Left ventricle myocardium superior (tissue), 1 donor: ENCODE results near the gene ASB11. TPM values are rescaled to one million over a fixed set of nuclear protein-coding genes. Genes with fewer than 3 reads are reported as not detected.
"Not testable (repeated sequence)": the region's sequence is repeated elsewhere in the genome, so short reads cannot be mapped to it uniquely, and the experiment has no call there.

Experiments
- ATAC-seq: fragments of 200-7000 bp; cut with Tn5 transposase; one replicate; pipeline ENCODE4 v1.9.1; 2020; ENCODE audit warnings: mild to moderate bottlenecking, moderate library complexity
- DNase-seq: peaks from one replicate; pipeline ENCODE4 v3.0.0-alpha.2; 2020
- intact Hi-C: fragments of 100-400 bp; cut with micrococcal nuclease; formaldehyde crosslinking; loops from one replicate; pipeline ENCODE4 v1.11.0; 2022
- total RNA-seq: library from RNA; stranded (reverse); fragmentation: NEBNext Ultra II Directional; extraction: Animal tissue kit (Norgen Biotek cat#: 25700); gene quantifications from one replicate; pipeline ENCODE4 v1.2.1, GENCODE V29; 2021
- donor health status: DM: no; HTN: yes; CAD: no; lungs with severe emphysema.

Gene ASB11
- total RNA-seq, 1 donor from 2014 or later = 98.2 TPM

DNA sequence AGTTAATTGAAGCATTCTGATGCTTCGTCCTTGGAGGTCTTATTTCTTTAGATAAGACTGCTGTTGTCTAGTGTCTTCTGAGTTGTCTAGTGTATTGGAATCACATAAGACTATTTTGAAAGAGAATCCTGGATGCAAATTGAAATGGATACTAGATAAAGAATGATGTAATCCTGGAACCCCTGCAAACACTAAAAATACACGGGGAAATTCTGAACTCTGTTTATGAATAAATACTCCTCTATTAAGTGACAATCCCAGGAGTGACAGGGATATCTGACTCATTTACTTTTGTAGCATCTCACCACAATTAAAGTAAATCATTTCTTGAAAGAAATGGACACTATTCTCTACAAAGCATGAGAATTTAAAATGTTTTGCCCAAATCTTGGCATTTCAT, 968 bp downstream of the ASB11 start:
- DNase-seq (no peak), ATAC-seq (peak; percentile 32)
- intact Hi-C loops = no loop called here

DNA sequence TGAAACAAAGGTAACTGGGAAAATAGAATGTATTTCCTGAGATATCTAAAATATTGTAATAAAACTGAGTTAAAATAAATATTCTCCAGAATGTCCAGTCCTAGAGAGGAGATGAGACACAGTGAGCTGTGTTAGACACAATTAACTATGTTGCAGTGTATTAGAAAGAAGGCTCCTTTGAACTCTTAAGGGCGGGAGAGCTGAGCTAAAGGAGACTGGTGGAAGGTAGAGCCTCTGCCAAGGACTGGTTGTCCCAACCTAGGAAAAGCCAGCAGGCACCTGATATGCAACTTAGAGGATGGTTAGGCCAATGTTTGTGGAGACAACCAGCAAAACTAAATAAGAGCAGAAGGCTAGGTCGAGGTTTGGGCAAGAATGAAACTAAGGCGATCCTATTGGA, 4.3 kb downstream of the ASB11 start:
- DNase-seq (no peak), ATAC-seq (peak; percentile 79)
- intact Hi-C loops = no loop called here

DNA sequence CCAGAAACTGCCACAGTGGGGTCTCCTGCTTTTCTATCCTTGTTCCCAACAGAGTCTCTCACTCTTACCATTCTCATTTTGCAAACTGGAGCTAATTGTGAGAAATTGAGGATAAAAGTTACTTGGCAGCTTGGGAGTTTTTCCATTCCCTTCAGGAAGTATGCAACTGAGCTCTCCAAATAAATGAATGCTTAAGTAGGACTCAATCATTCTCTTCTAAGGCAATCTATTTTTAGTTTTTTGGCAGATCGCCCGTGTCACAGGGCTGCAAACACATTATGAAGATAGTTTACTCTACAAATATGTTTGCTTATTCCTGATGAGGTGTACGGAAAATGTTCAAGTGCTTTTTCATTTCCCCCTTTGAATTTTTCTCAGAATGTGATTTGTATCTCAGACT, 5.3 kb downstream of the ASB11 start:
- ATAC-seq (peak; percentile 66), DNase-seq (no peak)
- intact Hi-C loops = no loop called here

DNA sequence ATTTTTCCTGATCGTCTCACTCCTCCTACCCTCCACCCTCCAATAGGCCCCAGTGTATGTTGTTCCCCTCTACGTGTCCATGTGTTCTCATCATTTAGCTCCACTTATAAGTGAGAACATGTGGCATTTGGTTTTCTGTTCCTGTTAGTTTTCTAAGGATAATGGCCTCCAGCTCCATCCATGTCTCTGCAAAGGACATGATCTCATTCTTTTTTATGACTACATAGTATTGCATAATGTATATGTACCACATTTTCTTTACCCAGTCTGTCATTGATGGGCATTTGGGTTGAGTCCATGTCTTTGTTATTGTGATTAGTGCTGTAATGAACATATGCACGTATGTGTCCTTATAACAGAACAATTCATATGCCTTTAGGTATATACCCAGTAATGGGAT, 9.5 kb downstream of the ASB11 start:
- DNase-seq, intact Hi-C loops, ATAC-seq: not testable (repeated sequence)

DNA sequence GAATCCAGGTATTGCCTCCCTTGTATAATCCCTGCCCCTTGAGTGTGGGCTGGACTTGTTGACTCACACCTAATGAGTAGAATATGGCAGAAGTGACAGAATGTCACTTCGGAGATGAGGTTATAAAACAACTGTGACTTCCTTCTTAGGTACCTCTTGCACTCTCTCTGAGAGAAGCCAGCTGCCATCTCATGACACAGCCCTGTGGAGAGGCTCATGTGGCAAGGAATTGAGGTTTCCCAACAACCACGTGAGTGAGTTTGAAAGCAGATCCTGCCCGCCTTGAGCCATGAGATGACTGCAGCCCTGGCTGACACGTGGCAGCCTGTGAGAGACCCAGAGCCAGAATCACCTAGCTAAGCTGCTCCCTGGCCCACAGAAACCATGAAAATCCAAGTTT, 13.5 kb downstream of the ASB11 start:
- DNase-seq (peak; percentile 43), ATAC-seq (peak; percentile 70)
- intact Hi-C loops = no loop called here

DNA sequence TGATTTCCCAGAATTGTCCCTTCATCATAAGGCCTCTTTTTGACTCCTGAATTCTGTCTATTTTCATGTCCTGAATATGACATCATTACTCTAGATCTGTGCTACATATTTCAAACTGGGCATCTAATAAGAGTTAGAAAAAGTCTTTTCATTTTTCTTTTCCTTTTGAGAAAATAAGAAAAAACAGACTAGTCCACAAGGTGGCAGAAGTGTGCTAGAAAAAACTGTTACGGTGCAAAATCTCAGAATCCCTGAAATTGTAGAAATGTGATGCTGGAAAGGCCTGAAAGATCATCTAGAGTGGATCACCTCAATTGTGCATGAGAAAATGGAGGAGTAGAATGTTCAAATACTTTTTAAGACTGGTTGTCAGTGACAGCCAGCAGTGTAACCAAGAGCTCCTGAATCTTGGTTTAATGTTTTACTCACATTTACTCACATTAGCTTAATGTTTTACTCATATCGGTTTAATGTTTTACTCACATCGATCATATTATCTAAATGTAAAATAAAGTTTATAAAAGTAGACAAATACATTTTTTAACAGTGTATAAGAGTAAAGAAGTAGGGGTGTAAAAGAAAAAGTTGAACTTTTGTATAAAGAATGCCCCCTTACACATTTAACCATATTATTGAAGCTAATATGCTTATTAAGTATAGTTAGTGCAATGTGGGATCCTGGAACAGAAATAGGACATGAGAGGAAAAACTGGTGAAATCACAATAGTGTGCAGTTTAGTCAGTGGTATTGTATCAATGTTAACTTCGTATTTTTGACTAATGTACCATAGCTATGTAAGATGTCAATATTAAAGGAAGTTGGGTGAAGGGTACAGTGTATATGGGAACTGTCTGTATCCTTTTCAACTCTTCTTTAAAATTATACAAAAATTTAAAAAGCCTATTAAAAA, 15.2 kb downstream of the ASB11 start:
- intact Hi-C loops = no loop called here
- no peak for DNase-seq
- ATAC-seq = no peak

DNA sequence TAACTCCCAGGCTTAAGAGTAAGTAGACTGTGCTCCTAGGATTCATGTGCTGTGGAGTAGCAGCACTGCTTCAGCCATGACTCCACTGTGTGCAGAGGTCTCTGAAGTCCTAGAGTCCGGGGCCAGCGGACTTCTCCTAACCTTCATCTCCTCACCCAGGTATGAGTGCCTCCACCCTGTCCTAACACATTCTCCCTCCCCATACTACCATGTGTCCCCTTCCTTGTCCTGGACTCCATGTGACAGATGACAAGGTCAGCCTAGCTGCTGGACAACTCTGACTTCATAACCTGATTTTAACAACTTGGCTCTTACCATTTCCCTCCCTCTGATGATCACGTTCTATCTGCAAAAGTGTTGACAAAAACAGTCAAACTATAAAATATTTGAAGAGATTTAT, 16.7 kb downstream of the ASB11 start:
- intact Hi-C loops = no loop called here
- DNase-seq (no peak), ATAC-seq (peak; percentile 85)

DNA sequence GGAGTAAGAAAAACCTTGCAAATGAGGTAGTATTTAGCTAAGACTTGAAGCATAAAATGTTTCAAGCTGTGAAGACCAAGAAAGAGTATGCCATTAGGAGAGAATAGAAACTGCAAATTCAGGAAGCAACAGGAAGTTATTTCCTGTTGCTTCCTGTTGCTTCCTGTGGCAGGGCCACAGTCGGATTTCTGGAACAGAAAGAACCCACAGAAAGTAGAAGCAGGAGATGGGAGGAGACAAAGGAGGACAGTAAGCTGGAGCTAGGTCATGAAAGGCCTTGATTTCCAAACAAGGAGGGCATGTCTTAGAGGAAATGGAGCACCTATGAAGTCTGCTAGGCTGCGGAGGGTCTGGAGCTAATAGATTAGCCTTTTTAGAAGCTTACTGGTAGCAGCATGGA, 17.2 kb downstream of the ASB11 start:
- peak; percentile 20 for ATAC-seq
- no peak for DNase-seq
- intact Hi-C loops = no loop called here

DNA sequence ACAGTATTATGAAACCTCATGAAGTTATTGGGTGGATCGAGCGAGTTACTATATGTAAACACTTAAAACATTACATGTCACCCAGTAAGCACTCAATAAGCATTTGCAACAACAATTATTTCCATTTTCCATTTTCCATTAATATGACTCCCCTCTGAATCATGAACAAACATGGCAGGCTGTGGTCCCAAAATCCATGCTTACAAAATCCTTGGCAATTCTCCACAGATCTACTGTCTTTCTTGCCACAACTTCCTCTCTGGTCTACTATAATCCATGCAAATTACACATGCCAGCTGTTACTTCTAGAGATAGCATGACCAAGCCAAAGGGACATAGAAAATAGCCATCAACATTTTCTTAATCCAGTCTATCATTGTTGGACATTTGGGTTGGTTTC, 22.0 kb downstream of the ASB11 start:
- DNase-seq (no peak), ATAC-seq (no peak)
- intact Hi-C loops = no loop called here

DNA sequence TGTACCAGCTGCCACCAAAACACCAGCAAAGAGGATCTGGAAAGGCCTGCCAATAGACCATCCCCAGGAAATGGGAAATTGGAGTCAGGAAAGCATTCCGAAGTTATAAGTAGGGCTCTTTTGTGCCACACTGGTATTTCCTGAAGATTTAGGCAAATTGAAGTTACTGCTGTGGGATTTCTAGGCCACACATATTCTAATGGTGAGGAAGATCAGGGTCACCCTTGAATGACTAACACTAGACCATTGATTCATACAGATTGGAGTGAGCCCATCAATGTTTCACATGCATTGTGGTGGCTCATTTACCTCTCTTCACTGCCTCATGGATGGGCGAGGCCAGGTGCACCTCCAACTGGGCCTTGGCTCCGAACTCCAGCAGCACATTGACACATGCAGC, 22.6 kb downstream of the ASB11 start:
- intact Hi-C loops = no loop called here
- ATAC-seq = no peak
- DNase-seq = no peak

DNA sequence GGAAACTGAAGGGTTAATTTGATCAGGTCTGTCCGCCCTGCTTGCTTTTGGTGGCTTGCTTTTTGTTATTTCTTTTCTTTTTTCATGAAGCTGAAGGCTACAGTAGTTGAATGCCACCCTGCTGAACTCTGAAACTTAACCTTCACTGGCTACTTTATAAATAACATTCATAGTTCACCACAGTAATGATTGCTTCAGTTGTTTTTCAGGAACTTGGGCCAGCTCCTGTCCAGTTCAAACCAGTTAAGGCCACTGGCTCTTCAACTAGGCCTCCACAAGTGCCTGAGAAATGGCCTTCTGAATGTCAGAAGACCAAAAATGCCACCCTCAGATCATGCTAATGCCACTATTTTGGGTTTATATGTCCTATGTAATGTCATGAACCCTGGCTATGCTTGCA, 37.8 kb downstream of the ASB11 start:
- no peak for DNase-seq
- peak; percentile 61 for ATAC-seq
- intact Hi-C loops = no loop called here

DNA sequence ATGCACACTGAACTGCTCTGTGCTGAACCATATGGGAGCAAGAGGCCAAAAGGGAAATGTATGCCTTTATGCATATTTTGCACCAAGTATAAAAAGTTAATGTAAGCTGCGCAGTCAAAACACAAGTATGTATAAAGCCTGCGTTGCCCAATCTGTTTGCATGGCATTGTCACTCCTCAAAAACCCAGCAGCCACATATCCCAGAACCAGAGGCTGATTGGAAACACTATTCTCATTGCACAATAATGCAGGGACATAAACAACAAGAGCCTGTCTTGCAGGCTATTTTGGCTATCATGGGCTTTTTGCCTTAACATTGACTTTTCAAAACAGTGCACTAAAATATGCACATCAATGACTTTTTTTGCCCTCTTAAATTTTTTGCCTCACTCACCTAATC, 40.5 kb downstream of the ASB11 start:
- DNase-seq (no peak), ATAC-seq (no peak)
- intact Hi-C loops = no loop called here

DNA sequence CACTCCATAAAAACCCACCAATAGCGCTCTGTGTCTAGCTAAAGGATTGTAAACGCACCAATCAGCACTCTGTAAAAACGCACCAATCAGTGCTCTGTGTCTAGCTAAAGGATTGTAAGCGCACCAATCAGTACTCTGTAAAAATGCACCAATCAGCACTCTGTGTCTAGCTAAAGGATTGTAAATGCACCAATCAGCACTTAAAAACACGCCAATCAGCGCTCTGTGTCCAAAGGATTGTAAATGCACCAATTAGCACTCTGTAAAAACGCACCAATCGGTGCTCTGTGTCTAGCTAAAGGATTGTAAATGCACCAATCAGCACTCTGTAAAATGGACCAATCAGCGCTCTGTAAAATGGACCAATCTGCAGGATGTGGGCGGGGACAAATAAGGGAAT, 42.2 kb downstream of the ASB11 start:
- intact Hi-C loops, DNase-seq, ATAC-seq: not testable (repeated sequence)

DNA sequence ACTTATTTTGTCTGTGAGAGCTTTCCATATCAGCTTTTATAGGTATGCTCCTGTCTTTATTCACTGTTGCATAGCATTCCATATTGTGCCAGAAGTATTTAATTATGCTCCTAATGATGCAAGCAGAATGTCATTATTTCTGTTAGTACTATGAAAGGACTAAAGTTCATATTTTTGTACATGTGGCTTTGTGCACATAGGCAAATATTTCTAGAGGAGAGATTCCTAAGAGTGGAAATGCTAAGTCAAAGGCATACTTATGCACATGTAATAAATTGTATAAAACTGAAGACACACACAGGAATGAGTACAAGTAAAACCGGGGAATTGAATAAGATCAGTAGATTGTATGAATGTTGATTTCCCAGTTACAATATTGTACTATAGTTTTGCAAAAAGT, 43.7 kb downstream of the ASB11 start:
- intact Hi-C loops = no loop called here
- ATAC-seq (no peak), DNase-seq (no peak)

DNA sequence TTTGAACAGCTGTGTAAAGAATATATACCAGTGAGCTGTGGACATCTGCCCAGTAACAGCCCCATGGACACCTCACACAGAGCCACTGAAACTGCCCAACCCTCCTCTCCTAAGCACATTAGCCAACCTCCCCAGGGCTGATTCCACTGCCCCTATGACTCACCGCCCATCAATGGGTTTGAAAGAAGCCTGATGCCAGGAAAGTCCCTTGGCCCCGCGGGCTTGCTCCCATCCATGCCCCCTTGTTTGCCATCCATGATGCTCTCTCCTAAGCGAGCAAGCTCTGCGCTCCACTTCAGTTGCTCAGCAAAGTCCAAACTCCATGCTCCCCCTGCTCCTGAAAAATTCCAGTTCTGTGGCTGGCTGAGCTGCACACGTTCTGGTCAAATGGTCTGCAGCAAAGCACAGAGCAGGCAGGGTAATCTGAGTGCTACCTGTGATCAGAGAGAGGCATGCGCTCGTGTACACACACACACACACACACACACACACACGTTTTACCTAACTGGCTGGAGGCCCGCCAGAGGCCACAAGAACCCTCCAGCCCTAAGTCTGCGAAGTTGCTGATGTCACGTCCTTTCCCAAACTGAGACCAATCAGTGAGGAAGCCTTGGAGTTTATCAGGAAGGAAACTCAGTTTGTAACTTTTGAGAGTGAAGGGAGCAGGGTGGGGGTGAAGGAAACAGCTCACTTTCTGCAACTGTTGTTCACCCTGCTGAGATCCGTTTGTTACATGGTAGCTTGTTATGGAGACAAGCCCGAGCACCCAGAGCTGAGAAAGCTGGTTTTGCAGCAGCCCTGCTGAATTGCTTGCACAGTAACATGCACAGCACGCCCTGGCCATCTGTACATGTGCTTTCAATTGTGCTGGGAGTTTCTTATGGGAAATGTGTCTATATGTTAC, 45.6 kb downstream of the ASB11 start, which contains the start of gene ASB9:
Gene ASB9 (minus strand): TSS at position 466 of the 904 bp plus-strand sequence. CDS start 209 bp downstream, at position 257.
- peak; percentile 31 for DNase-seq
- intact Hi-C loops = no loop called here
- peak; percentile 59 for ATAC-seq

DNA sequence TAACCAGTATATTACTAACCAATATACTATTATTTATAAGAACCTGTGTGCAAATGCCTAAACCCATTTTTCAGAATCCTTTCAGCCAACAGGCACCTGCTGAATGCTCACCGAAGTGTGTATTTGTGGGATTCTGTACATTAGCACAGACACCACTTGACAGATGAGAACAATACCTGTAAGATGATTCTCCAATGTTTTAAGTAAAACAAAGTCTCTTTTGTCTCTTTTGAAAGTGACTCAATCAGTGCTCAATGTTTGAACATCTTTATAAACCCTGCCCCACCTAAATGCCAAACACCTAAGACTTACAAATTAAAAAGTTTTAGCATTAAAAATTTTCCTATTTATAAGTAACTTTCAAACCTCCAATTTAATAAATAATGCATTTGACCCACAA, 46.3 kb downstream of the ASB11 start:
- intact Hi-C loops = no loop called here
- ATAC-seq = no peak

DNA sequence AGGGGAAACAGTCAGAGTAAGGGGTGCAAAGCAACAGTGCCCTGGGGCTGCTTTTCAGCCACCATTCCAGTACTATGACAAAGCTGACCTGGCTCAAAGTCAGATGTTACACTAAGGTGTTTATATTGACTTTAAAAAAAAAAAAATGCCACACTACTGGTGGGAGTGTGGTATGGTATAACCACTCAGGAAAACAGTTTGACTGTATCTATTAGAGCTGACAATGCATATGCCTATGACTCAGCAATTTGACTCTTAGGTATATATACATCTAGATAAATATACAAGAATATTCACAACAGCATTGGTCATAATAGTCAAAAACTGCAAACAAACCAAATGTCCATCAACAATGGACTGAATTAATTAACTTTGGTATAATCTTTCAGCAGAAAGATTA, 60.6 kb downstream of the ASB11 start:
- ATAC-seq (no peak), DNase-seq (no peak)
- intact Hi-C loops = no loop called here

More for the DNA sequence above, 46.3 kb downstream of the ASB11 start:
- no peak for DNase-seq

DNA sequence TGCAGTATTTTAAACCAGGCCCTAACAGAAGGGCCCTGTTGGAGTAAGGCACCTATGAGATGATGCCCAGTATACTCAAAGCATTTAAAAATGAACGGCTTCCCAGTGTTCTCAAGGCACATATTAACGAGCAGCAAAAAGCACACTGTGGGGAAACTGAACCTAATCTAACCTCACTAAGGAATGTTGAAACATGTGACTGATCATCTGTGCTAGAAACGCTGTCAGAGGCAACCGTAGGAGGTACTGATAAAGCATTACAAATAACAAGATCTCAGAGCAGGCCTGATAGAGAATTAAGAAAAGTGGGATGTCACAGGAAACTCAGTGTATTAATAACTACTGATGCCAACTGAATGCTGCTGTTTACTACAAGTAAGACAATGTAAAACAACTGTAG, 69.5 kb downstream of the ASB11 start:
- no peak for ATAC-seq
- intact Hi-C loops = no loop called here
- no peak for DNase-seq

DNA sequence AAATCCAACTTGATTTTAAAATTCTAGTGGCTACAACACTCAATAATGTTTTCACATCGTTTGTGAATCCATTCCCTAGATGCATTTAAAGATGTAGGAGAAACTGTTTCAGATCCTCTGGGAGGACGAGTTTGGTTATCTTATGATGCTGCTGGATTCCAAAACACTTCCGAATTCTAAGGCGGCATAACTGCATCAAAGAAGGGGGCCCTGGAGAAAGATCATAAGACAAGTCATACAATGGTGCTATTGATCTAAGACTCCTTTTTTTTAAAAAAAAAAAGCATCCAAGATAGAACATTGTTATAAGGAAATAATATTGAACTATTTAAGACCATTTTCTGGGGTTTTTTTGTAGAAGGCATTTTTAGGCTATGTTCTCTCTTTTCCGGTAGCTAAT, 71.0 kb downstream of the ASB11 start:
- DNase-seq = no peak
- intact Hi-C loops = no loop called here
- ATAC-seq = no peak

DNA sequence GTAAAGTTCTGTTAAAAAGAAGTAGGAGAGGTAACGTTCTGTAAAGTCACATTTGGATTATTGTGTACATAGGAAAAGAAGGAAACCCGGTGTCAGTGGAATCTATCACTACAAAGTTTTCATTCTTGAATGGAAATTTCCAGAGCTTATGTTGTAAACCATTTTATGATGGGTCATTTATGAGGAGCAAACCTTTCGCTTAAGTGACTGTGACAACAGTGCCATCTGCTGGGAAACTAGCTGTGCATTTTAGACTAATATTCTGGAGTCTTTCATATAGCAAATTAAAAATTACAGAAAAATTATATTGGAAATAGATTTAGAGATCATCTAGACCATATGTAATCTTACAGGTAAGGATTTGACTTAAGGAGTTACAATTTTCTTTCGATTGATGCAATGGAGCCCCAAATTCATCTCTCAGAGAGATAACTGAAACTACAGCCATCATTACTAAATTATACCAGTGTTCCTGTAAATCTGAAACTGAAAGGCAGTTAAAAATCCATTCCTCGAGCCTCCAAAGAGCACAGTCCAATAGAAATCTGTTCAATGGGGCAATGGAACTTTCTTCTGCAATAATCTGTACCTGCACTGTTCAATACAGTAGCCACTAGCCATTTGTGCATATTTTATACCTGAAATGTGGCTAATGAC, 72.4 kb downstream of the ASB11 start:
- ATAC-seq (no peak), DNase-seq (no peak)
- intact Hi-C loops = no loop called here
